OCI-LY3 (cell line): Measurements from ENCODE around the gene AIPL1.

Experiments
- EZH2phosphoT487 ChIP-seq: fragments of 200-600 bp; shearing (Covaris generic); IDR thresholded peaks from 2 replicates; pipeline ENCODE4 v1.6.1; 2018; ENCODE audit warnings: antibody characterized with exemption, mixed run types, low read depth
- TF ChIP-seq, protein P1 (sequence below): fragments of 200-600, 300-600 bp; sonication (generic); IDR thresholded peaks from 2 replicates; pipeline ENCODE4 v1.5.1; 2014; ENCODE audit warnings: antibody characterized with exemption, low read length, low read depth

DNA sequence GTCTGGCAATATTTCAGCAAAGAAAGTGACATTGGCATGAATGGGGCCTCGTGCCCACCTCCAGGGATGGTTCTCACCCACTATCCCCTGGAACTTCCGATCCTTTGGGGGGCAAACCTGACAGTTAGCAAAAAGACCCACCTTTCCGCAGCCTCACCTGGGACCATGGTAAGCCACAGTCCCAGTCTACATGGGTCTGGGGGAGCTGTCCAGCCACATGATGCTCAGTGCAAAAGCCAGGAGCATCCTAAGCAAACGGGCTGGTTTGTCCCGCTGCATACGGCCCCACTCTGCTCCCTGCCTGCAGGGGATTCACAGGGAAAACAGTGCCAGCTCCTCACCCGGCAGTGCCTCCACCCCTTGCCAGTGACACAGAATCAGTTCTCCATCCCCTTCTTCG, 19.3 kb downstream of the AIPL1 start:
- TF ChIP-seq, protein P1, sequence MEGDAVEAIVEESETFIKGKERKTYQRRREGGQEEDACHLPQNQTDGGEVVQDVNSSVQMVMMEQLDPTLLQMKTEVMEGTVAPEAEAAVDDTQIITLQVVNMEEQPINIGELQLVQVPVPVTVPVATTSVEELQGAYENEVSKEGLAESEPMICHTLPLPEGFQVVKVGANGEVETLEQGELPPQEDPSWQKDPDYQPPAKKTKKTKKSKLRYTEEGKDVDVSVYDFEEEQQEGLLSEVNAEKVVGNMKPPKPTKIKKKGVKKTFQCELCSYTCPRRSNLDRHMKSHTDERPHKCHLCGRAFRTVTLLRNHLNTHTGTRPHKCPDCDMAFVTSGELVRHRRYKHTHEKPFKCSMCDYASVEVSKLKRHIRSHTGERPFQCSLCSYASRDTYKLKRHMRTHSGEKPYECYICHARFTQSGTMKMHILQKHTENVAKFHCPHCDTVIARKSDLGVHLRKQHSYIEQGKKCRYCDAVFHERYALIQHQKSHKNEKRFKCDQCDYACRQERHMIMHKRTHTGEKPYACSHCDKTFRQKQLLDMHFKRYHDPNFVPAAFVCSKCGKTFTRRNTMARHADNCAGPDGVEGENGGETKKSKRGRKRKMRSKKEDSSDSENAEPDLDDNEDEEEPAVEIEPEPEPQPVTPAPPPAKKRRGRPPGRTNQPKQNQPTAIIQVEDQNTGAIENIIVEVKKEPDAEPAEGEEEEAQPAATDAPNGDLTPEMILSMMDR: no peak
- no peak for TF ChIP-seq EZH2phosphoT487
